ENCODE measurements around the gene RAP1A.
A peak's percentile ranks its signal among the peaks of the same experiment; 100 is the strongest.
"Not testable (repeated sequence)": the region's sequence is repeated elsewhere in the genome, so short reads cannot be mapped to it uniquely, and the experiment has no call there.

The RAP1A gene

DNA sequence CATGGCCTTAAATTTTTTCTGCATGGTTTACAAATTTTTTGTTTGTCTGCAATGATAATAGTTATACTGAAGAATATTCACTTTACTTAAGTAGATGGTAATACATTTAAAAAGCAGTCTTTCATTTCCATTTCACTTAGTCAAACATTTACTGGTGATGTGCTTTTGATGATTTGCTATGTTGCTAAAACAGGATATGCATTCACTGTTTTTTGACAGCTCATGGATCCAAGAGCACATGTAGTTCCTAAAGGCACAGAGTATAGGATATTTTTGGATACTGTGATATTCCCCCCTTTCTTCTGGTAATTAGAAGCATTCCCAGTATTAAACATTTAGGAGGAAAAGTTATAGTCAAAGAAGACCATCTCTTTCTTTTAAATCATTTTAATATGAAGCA is 45.9 kb downstream of the RAP1A start:
- no peak for DNase-seq (ENCODE audit: low spot score)

DNA sequence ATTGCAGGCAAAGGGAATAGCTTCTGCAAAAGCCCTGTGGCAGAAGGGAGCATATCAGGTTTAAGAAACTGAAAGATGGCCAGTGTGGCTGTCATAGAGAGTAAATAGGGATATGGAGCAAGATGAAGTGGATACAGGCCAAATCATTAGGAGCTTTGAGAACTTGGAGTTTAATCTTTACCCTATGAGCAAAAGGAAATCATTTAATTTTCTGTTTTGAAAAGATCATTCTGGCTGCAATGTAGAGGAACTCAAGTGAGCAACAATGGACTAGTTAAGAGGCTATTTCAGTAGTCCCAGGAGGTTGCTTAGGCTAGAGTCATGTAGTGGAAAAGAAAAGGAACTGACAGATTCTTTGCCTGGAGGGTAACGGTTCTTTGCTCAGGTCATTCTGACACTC is 47.2 kb downstream of the RAP1A start:
- no peak for DNase-seq (ENCODE audit: low spot score)

DNA sequence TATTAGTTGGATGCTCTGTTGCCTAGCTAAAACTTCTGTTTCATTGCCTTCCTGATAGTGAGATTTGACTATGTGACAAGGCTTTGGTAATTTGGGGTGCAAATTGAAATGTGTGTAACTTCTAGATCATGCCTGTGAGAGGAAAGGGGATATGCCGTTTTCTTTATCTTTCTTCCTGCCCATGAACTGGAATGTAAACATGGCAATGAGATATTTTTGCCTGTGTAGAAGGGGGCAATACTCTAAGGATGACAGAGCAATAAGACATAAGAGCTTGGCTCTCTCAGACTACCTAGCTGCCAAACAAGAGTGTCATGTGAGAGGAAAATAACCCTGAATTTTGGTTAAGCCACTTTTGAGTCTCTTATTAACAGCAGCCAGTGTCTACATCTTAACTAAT is 49.7 kb downstream of the RAP1A start:
- peak; percentile 43 for DNase-seq (ENCODE audit: low spot score)

DNA sequence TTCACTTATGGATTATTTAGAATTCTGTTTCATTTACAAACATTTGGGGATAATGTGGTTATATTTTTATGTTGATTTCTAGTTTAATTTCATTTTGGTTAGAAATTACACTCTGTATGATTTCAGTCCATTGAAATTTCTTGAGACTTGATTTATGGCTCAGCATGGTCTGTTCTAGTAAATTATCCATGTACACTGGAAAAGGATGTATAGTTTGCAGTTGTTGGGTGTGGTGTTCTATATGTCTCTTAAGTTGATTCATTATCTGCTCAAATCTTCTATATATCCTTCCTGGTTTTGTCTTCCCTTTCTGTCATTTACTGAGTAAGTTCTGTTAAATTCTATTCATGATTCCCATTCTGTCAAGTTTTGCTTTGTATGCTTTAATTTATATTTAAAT is 52.3 kb downstream of the RAP1A start:
- DNase-seq (ENCODE audit: low spot score): no peak

DNA sequence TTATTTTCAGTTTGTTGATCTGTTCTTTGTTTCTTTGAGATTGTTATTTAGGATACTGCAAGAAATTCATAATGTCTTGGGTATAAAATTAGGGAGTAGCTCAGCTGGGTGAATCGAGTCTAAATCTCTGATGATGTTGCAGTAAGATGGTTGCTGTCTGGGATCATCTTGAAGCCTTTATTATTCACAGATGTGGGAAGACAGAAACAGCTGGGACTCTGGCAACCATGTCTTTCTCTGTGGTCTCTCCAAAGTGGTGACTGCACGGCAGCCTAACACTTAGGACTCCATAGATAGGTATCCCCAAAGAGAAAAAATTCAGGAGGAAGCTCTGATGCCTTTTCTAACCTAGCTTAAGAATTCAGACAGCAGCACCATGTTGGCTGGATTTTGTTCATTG is 52.7 kb downstream of the RAP1A start:
- DNase-seq (ENCODE audit: low spot score): no peak

DNA sequence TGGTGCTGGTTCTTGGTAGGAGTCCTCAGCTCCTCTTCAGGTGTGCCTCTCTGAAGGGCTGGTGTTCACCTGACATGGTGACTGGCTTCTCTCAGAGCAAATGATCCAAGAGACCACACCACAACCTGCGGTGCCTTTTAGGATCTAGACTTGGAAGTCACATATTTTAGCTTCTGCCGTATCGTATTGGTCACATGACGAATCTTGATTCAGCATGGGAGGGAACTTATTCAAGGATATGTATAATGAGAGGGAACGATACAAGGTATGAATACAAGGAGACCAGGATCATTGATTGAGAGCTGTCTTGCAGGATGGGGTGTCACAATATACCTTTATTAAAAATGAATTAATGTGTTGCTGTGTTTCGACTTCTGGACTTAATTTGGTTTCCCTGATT is 58.0 kb downstream of the RAP1A start:
- no peak for DNase-seq (ENCODE audit: low spot score)

DNA sequence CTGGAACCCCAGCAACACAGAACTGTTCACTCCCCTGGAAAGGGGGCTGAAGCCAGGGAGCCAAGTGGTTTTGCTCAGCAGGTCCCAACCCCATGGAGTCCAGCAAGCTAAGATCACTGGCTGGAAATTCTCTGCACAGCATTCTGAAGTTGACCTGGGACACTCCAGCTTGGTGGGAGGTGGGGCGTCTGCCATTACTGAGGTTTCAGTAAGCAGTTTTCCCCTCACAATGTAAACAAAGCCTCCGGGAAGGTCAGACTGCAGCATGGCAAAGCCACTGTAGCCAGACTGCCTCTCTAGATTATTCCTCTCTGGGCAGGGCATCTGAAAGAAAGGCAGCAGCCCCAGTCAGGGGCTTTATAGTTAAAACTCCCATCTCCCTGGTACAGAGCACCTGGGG is 60.0 kb downstream of the RAP1A start:
- DNase-seq (ENCODE audit: low spot score): no peak

DNA sequence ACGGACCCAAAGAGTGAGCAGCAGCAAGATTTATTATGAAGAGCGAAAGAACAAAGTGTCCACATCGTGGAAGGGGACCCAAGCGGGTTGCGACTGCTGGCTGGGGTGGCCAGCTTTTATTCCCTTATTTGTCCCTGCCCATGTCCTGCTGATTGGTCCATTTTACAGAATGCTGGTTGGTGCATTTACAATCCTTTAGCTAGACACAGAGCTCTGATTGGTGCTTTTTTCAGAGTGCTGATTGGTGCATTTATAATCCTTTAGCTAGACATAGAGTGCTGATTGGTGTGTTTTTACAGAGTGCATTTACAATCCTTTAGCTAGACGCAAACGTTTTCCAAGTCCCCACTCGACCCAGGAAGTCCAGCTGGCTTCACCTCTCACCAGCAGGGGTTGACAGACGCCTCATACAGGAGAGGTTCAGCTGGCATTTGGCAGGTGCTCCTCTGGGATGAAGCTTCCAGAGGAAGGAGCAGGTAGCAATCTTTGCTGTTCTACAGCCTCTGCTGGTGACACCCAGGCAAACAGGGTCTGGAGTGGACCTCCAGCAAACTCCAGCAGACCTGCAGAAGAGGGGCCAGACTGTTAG is 60.7 kb downstream of the RAP1A start:
- not testable (repeated sequence) for DNase-seq (ENCODE audit: low spot score)

DNA sequence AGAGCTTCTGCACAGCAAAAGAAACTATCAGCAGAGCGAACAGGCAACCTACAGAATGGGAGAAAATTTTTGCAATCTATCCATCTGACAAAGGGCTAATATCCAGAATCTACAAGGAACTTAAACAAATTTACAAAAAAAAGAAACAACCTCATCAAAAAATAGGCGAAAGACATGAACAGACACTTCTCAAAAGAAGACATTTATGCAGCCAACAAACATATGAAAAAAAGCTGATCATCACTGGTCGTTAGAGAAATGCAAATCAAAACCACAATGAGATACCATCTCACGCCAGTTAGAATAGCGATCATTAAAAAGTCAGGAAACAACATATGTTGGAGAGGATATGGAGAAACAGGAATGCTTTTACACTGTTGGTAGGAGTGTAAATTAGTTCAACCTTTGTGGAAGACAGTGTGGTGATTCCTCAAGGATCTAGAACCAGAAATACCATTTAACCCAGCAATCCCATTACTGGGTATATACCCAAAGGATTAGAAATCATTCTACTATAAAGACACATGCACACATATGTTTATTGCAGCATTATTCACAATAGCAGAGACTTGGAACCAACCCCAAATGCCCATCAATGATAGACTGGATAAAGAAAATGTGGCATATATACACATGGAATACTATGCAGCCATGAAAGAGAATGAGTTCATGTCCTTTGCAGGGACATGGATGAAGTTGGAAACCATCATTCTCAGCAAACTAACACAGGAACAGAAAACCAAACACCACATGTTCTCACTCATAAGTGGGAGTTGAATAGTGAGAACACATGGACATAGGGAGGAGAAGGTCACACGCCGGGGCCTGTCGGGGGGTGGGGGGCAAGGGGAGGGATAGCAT is 65.9 kb downstream of the RAP1A start:
- not testable (repeated sequence) for DNase-seq (ENCODE audit: low spot score)

DNA sequence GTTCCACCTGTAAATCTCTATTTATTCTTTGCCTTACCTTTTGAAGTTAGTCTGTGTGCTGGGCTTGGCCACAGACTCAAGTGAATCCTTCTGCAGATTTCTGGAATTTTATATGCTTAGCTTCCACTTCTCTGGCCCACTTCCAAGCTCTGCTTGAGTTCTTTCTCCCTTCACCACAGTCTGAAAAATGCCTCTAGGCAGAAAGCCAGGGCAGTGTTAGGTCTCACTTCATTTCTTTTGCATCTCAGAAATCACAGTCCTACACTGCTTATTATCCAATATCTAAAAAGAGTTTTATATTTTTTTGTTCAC is 70.7 kb downstream of the RAP1A start:
- DNase-seq (ENCODE audit: low spot score): no peak

DNA sequence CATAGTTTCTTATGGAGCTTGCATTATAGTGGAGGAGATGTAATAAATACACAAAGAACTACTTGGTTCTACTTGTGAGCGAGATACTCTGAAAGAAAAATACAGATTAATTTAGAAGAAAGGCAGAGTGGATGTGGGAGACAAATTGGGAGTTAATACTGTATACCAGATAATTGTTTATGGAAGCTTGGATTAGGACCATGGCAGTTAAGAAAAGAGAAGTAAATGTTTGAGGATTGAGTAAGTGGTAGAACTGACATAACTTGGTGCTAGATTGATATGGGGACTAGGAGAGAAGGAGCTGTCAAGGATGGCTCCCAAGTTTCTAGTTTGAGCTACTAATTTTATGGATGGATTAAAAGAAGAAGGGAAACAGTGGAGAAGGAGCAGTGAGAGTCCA is 72.3 kb downstream of the RAP1A start:
- no peak for DNase-seq (ENCODE audit: low spot score)

DNA sequence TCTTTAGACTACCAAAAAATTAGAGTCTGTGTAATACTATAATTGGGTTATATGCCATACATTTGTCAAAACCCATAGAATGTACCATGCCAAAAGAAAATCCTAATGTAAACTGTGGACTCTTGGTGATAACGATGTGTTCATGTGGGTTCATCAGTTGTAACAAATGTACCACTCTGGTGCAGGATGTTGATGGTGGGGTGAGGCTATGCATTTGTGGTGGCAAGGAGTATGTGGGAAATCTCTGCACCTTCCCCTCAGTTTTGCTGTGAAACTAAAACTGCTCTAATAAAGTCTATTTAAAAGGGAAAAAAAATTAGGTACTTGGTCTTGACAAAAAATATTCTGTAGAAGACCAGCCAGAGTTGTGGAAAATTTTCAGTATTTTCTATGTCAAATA is 76.2 kb downstream of the RAP1A start:
- DNase-seq (ENCODE audit: low spot score): no peak

DNA sequence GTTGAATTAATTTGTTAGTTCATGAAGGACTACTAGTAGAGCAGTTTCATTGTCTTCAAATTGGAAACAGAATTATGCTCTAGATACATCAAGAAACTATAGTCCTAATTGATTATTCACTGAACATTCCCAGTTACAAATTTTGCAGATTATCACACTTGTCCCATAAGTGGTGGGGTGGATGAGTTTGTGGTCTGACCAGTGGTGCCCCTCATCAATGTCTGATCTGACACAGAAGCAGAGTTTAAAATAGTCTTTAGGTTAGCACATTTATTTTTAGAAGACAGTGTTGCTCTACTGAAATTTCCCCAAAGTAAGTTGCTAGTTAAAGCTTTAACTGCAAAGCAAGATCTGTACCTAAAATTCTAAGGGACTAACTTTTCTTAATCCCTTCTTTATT is 76.7 kb downstream of the RAP1A start:
- DNase-seq (ENCODE audit: low spot score): no peak

DNA sequence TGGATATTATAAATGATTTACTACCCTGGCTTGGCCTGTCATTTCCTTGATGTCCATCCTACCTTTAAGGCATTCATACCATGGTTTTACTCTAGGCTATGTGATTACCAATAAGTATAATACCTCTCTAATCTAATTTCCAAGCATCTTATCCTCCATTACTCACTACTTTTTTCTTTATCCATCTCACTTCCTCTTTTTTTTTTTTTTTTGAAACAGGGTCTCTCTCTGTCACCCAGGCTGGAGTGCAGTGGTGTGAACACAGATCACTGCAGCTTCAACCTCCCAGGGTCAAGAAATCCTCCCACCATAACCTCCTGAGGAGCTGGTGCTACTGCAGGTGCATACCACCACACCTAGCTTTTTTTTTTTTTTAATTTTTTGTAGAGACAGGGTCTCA is 79.7 kb downstream of the RAP1A start:
- DNase-seq (ENCODE audit: low spot score): no peak

DNA sequence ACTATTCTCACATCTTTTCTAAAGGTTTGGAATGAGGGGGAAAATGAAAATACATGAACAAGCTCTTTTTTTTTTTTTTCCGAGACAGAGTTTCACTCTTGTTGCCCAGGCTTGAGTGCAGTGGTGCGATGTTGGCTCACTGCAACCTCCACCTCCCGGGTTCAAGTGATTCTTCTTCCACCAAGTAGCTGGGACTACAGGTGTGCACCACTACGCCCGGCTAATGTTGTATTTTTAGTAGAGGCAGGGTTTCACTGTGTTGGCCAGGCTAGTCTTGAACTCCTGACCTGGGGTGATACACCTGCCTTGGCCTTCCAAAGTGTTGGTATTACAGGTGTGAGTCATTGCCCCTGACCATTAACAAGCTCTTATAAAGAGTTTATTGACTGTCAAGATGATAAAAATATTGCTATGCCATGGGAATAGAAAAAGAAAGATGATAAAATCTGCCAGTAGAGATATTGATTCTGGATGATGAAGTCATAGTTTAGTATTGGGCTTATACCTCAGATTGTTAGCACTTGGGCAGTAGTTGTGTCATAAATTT is 83.0 kb downstream of the RAP1A start:
- no peak for DNase-seq (ENCODE audit: low spot score)

DNA sequence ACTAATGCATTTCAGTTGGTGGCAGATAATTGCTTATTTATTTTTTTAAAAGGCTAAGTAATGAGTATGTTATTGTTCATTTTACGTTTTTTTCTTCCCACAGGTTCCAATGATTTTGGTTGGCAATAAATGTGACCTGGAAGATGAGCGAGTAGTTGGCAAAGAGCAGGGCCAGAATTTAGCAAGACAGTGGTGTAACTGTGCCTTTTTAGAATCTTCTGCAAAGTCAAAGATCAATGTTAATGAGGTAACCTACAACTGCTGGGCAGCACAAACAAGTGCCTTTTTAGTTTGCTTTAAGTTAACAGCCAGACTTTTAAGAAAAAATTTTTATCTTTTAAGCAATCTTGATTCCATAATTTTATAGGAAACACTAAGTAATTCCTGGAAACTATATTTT is 84.7 kb downstream of the RAP1A start:
- no peak for DNase-seq (ENCODE audit: low spot score)

DNA sequence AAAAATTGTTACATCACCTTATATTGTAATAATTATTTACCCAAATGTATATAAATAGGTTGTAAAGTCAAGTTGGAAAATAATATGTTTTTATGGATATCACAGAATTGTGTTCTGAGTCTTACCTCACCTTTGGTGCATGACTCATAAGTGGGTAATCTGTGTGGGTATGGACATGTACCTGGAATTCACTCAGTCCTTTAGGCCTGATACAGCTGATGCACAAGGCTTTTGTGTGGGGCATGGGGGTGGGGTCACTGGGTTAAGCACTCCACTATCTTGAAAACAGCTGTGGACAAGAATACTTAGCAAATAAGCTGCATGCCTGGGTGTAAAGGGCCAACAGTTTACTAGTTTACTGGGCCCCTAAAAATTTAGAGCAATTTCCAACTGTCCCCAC is 85.2 kb downstream of the RAP1A start:
- no peak for DNase-seq (ENCODE audit: low spot score)

DNA sequence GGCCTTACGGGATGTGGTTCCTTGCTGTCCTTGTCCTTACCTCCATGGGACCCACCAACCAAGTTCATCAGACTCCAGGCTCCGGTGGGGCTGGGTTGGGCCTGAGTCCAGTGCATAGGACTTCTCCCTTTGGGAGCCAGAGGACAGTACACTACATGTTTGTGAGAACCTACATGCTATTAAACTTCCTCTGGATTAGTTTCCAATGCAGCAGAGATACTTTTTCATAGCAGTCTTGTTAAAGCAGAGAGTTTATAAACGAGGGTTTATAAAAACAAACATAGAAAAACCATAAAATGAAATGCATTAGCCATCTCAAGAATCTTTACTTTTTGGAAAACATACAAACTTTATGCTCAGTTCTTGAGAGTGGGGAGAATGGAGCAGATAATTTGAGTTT is 86.3 kb downstream of the RAP1A start:
- DNase-seq (ENCODE audit: low spot score): no peak

DNA sequence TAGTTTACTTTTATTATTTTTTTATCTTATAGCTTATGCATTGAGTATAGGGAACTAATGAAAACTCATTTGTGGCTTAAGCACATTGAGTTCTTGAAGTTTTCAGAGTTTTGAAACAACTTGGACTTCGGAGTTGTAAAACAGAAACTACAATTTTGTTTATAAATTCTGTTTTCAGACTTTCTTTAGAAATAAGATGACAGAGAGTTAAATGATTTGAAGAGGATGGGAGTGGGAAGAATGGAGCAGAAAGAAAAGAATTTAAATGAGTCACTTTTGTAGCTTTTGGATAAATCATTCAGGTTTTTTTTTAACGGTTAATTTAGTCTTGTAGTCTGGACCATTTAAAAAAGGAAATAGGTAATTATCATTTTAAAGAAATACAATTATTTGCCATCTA is 87.3 kb downstream of the RAP1A start:
- DNase-seq (ENCODE audit: low spot score): no peak

DNA sequence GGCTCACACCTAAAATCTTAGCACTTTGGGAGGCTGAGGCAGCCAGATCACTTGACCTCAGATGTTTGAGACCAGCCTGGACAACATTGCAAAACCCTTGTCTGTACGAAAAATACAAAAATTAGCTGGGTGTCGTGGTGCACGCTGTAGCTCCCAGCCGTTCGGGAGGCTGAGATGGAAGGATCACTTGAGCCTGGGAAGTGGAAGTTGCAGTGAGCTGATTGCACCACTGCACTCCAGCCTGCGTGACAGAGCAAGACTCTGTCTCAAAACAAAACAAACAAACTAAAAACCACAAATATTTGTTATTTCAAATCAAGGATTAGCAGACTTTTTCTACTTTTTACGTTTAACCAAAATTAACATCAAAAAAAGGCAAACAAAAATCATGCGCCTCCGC is 88.3 kb downstream of the RAP1A start:
- DNase-seq (ENCODE audit: low spot score): no peak

DNA sequence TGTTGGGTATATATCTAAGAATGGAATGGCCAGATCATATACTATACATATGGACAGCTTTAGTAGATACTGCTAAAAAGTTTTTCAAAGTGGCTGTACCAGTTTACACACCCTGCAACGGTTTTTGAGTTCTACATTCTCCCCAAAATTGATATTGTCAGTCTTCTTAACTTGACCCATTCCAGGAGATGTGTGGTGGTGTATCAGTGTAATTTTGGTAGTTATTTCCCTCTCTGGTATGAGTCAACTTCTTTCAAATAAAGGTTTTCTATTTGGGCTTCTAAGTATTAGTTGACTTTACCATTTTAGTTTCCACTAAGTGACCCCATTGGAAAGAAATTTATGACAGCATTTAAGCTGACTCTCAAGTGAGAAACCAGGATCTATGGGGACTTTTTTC is 90.4 kb downstream of the RAP1A start:
- DNase-seq (ENCODE audit: low spot score): no peak

DNA sequence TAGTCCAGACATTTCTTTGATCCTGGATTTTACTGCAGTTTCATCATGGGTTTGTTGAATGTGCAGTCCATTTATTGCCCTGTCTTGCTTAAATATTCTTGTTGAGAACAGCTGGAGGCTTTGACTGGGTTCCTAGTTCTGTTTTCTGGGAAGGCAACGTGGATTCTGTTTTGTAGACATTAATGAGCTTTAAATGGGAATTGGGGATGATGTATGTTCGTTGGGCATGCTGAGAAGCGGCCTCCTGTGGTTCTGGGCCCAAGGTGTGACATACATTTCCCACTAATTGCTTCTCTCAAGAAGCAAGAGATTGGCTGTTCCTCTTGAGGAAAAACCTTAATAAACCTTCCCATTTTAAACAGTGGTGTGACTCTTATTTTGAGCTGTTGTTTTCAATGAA is 96.7 kb downstream of the RAP1A start:
- DNase-seq (ENCODE audit: low spot score): no peak

DNA sequence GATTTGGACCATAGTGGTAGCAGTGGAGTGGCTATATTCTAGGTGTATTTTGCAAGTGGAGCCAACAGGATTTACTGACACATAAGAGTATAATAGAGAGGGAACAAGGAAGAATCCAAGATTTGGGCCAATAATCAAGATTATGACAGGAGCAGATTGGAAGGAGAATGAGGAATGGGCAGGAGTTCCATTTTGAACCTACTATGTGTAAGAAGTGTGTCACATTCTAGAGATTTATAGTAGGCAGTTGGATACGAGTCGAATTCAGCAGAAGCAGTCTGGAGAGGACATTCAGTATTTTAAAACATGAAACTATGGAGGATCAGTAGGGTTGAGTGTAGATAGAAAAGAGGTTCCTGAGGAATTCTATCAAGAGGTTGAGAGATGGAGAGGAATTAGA is 97.9 kb downstream of the RAP1A start:
- DNase-seq (ENCODE audit: low spot score): no peak

DNA sequence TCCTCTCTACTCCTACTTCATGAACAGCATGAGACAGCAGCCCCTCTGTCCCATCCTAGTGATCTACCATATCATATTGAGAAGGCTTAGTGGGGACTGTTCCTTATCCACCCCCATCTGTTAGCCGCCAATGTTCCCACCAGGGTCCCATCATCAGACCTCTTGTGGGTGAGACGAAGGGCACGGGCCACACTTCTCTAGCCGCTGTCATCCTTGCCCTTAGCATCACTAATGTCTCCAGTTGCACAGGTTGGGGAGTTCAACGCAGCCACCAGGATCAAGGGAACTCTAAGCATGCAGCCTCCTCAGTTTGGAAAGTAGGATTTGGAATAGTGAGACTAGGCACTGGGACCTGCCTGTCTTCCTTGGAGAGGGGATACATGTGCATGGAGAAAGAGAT is 99.5 kb downstream of the RAP1A start:
- DNase-seq (ENCODE audit: low spot score): no peak

Measured in hematopoietic multipotent progenitor cell treated with erythropoietin and hydrocortisone succinate and interleukin-3 and kit ligand, for 17 days (in vitro differentiated cells).